Measurements from ENCODE around the gene PDE7B. TPM values are rescaled to one million over a fixed set of nuclear protein-coding genes. Genes with fewer than 3 reads are reported as not detected.

PDE7B gene
- total RNA-seq, 1 donor: 1.7 TPM

GRCh38 chr6:135883045-135883444 lies 31.5 kb downstream of the PDE7B start:
- no peak for TF ChIP-seq CTCF (IDR thresholded peaks at IDR 0.05; ENCODE audit: insufficient read depth, low read depth, low read length)
- H3K4me3 ChIP-seq (ENCODE audit: low read depth, low read length): no peak overlapping the region
- peak; percentile 53 for DNase-seq (ENCODE audit: low read depth)

- TF ChIP-seq CTCF (IDR thresholded peaks at IDR 0.05; ENCODE audit: insufficient read depth, low read depth, low read length): no peak
- DNase-seq (ENCODE audit: low read depth): no peak
- H3K4me3 ChIP-seq (ENCODE audit: low read depth, low read length): no peak overlapping the region
Measured at GRCh38 chr6:135883536-135883935, 32.0 kb downstream of the PDE7B start.

GRCh38 chr6:135884136-135884535 lies 32.6 kb downstream of the PDE7B start:
- TF ChIP-seq CTCF (IDR thresholded peaks at IDR 0.05; ENCODE audit: insufficient read depth, low read depth, low read length): no peak
- no peak for DNase-seq (ENCODE audit: low read depth)
- no peak overlapping the region for H3K4me3 ChIP-seq (ENCODE audit: low read depth, low read length)

GRCh38 chr6:135887069-135887468 lies 35.6 kb downstream of the PDE7B start:
- no peak for DNase-seq (ENCODE audit: low read depth)
- no peak for TF ChIP-seq CTCF (IDR thresholded peaks at IDR 0.05; ENCODE audit: insufficient read depth, low read depth, low read length)
- no peak overlapping the region for H3K4me3 ChIP-seq (ENCODE audit: low read depth, low read length)

- no peak for DNase-seq (ENCODE audit: low read depth)
Measured at GRCh38 chr6:135888818-135889217, 37.3 kb downstream of the PDE7B start.

GRCh38 chr6:135890876-135891275 lies 39.4 kb downstream of the PDE7B start:
- no peak overlapping the region for H3K4me3 ChIP-seq (ENCODE audit: low read depth, low read length)
- DNase-seq (ENCODE audit: low read depth): no peak
- TF ChIP-seq CTCF (IDR thresholded peaks at IDR 0.05; ENCODE audit: insufficient read depth, low read depth, low read length): no peak

More at GRCh38 chr6:135888818-135889217, 37.3 kb downstream of the PDE7B start:
- TF ChIP-seq CTCF (IDR thresholded peaks at IDR 0.05; ENCODE audit: insufficient read depth, low read depth, low read length): no peak
- no peak overlapping the region for H3K4me3 ChIP-seq (ENCODE audit: low read depth, low read length)

GRCh38 chr6:135891710-135892109 lies 40.2 kb downstream of the PDE7B start:
- no peak for TF ChIP-seq CTCF (IDR thresholded peaks at IDR 0.05; ENCODE audit: insufficient read depth, low read depth, low read length)
- no peak for DNase-seq (ENCODE audit: low read depth)
- no peak overlapping the region for H3K4me3 ChIP-seq (ENCODE audit: low read depth, low read length)

Measured in fibroblast of villous mesenchyme (primary cell).